ENCODE data around the gene CELF4.

Gene CELF4

GRCh38 chr18:37339701-37340215 is 225.8 kb downstream of the CELF4 start:
- no peak for DNase-seq

- no peak for DNase-seq
Observed at GRCh38 chr18:37336568-37337285, 228.9 kb downstream of the CELF4 start.

DNA sequence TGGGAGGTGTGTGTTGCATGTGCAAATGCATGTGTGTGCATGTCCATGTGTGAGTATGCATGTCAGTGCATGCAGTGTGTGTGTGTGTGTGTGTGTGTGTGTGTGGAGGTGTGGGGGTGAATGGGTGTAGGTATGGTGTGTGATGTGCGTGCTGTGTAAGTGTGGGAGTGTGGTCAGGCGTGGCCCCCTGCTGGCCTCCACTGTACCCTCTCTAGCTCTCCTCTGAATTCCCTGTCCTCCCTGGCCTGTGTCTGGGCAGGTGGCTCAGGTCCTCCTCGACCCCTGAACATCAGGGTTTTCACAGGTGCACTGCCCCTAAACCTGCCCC is 230.2 kb downstream of the CELF4 start:
- DNase-seq = no peak

DNA sequence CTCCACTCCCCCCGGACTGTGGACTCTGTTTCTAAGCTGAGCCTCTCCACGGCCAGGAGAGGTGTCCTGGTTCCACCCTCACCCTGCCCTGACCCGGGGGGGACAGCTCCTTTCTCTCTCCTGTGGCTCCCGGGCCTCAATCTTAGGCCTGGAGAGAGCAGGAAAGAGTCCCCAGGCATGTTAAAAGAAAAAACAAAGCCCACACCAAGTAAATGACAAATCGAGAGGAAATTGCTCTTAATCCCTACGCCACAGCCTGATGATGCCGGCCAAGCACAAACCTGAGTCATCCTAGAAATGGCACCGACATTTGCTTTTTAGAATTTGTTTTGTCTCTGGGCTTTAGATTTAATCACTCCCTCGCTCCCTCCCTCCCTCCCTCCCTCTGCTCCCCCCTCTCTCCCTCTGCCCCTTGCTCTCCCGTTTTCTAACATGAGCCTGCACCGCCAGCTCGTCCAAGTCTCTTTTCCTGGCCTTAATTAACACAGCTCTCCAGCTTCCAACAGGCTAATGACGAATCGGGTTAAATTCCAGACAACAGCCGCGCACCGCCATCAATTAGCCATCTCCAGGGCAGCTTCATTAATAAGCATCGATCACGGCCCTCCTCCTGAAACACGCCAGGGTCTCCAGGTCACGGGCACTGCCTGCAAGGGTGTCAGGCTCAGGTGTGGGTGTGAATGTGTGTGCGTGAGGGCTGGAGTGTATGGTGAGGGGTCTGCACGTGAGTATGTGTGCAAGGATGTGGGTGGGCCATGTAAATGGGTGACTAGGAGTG is 230.8 kb downstream of the CELF4 start:
- DNase-seq = no peak

DNA sequence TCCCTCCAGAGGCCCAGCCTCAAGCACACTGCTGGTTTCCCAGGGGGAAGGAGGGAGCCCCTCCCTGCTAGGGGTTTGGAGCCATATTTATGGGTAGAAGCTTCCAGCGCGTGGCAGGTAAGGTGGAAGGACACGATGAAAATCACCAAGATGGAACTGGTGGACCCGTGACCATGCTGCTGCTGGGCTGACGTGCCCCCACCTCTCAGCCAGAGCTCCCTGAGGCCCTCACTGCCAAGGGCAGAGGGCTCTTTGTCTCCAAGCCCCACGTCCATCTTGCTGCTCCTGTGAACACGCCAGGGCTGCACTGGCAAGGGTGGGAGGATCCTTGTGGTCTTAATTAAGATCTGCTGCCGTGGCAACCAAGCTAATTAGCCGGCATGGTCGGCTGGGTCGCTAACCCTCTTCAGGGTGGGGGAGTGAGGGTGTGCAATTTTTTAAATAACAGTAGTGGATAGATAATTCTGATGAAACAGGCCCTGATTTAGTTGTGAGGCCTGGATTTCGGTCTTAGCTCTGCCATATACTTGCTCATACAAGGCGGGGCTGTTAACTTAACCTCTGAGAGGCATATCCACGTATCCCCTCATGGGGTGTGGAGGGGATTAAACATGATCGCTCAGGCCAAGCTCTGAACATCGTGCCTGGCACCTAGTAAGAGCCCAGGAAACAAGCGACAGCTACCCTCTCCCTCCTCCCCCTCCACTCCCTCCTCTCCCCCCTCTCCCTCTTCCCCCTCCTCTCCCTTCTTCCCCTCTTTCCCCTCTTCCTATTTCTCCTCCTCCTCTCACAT is 232.8 kb downstream of the CELF4 start:
- no peak for DNase-seq

DNA sequence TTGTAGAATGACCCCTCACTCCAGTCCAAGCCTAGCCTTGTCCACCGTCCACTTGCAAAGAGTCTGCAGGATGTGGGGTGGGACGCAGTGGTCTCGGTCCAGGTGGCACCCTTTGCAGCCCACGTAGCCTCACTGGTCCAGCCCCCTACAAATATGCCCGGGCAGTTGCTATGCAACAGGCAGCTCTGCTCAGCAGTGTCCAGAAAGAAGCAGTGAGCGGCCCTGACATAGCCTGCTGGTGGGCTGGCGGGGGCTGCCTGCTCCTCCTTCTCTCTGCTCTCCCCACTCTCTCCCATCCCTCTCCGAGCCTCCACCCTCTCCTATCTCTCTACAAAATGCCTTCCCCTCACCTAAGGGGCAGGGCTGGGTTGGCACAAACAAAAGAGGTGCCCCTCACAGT is 233.4 kb downstream of the CELF4 start:
- no peak for DNase-seq

GRCh38 chr18:37330173-37330572 is 235.4 kb downstream of the CELF4 start:
- DNase-seq = no peak

GRCh38 chr18:37328946-37329719 is 236.5 kb downstream of the CELF4 start:
- DNase-seq = no peak

GRCh38 chr18:37327063-37327577 is 238.5 kb downstream of the CELF4 start:
- no peak for DNase-seq

DNA sequence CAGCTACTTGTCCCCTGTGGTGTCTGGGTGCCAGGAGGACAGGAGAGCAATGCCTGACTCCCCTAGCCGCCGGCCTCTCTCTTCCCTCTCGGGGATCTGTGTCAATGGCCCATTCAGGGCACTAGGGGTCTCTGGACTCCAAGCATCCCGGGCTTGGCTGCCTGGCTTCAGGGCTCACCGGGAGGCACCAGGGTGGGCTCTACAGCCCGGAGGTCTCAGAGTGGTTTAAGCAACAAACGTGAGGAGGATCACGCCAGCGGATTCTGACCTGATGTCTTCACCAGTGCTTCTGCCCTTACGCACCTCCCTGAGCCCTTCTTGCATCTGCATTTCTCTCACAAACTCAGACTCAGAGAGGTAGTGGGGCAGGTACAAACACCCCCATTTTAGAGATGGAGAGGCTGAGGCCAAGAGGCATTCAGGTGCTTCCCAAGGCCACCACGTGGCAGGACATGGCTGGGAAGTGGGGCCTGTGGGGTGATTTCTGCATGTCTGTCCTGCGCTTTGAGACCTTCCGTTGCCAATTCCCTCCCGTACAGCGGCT is 243.0 kb downstream of the CELF4 start:
- no peak for DNase-seq

DNA sequence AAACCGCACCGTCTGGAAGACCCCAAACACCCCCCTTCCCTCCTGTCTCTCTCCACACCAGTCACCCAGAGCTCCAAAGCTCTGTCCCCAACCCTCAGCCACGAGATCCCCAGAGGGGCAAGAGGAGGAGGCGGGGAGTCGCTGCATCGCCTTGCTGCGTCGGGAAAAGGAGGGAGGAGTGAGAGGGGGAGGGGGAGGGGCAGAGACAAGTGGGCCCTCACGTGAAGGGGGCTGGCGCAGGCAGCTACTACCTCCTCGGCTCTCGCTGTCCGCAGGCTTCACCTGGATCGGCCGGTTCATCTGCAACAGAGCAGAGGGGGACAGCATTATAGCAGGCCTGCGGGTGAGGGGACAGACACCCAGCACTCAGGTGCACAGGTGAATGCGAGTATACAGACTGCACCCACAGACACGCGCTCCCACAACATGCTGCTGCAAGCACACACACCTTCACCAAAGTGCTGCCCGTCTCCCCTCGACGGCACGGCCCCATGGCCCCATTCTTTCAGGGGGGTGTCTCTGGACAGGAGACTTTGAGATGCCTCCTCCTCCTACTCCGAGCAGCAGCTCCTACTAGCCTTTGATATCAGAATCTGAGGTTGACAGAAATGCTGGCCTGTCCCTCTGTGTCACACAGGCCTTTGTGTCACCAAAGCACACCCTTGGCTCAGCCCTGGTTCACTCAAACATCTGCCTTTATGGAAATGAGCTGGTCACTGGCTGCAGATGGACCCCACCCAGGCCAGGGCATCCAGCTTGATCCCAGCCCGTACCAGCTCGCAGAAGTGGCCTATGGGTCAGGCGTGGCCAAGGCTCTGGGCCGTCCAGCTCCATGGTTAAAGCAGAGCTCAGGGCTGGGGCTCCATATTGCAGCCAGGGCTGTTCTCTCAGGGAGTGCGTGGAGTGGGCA is 243.8 kb downstream of the CELF4 start:
- DNase-seq = no peak

- no peak for DNase-seq
Observed at GRCh38 chr18:37320317-37320716, 245.3 kb downstream of the CELF4 start.

DNA sequence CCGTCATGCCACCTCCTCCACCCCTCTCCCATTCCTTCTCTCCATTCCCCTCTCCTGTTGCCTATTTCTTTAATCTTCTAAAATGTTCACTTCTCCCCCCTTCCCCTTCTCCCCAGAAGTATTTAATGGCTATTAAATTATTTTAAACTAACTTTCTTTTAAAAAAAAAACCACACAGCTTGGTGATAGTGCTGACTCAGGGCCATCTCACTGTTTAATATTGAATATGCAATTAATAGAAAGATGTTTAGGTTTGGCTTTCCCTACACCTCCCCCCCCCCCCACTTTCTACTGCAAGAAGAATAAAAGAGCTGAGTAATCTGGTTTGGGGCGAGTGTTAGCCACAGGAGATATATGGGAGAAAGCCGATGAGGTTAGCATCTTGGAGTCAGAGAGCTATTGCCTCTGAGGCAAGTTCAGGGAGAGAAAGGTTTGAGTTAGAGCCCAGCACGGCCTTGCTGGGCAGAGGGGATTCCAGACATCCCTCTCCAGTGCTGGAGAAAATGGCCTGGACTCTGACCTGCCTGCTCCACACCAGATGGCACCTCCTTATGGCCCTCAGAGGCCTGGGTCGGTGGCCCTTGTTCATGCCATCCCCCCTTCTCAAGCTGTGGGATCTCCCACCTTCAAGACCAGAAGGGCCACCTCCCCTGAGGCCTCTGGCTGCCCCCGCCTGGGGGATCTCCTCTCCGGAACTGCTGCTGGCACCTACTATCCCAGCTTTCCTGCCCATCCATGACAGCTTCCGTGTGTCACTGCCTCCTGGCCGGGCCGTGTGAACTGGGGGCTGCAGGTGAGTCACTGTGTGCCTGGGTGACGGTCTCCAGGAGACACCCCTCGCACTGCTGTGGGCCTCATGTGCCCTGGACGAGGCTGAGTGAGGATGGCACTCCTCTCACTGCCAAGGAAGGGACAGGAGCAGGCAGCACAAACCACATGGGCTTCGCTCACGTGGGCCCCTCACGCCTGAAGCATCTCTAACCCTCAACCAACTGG is 246.9 kb downstream of the CELF4 start:
- DNase-seq = no peak

GRCh38 chr18:37317486-37317885 is 248.1 kb downstream of the CELF4 start:
- no peak for DNase-seq

- no peak for DNase-seq
Observed at GRCh38 chr18:37316468-37316867, 249.1 kb downstream of the CELF4 start.

- no peak for DNase-seq
Observed at GRCh38 chr18:37315935-37316334, 249.7 kb downstream of the CELF4 start.

DNA sequence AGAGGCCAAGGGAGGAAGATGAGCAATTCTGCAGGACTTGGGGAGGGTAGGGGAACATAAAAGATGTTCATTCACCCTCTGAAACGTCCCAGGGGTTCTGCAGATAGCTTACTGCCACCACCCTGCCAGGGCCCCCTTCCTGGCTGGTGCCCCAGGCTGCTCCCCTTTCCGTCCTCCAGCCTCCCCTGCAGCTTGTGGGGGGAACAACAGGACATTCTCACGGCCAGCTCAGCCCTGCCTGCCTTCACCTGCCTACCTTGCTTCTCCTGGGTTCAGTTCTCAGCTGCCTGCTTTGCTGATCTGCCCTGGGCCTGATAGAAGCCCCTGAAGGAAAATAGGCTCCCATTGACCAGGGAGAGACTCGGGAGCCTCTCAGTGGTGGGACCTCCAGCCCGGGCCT is 251.1 kb downstream of the CELF4 start:
- DNase-seq = no peak

GRCh38 chr18:37313624-37314023 is 252.0 kb downstream of the CELF4 start:
- no peak for DNase-seq

GRCh38 chr18:37309861-37310260 is 255.7 kb downstream of the CELF4 start:
- DNase-seq = no peak

DNA sequence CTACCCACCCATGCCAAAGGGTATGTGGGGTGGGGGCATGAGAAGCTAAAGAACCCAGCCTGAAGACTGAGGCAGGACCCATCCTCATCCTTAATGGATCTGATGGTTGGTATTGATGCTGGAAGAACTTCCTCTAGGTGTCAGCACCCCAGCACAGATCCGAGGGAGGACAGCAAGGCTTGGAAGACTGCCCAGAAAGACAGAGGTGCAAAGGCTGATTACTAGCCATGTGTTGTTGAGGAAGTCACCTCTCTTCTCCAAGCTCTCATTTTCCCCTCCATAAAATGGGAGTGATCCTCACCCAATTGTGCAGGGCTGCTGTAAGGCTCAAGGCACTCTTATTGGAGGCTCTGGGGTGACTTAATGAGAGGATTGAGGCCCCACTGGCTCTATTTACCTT is 256.5 kb downstream of the CELF4 start:
- DNase-seq = no peak

Data from NCI-H446 treated with DMSO at 0.1 percent for 48 hours (cell line).